CD4-positive, alpha-beta T cell treated with Interleukin-17A for 1 hour (primary cell): Measurements from ENCODE around the gene ATG10.
A peak's percentile ranks its signal among the peaks of the same experiment; 100 is the strongest.
"Not testable (repeated sequence)": the region's sequence is repeated elsewhere in the genome, so short reads cannot be mapped to it uniquely, and the experiment has no call there.

Experiments used
- DNase-seq: peaks from one replicate; pipeline ENCODE4 v3.0.0-alpha.2; 2020

The ATG10 gene

DNA sequence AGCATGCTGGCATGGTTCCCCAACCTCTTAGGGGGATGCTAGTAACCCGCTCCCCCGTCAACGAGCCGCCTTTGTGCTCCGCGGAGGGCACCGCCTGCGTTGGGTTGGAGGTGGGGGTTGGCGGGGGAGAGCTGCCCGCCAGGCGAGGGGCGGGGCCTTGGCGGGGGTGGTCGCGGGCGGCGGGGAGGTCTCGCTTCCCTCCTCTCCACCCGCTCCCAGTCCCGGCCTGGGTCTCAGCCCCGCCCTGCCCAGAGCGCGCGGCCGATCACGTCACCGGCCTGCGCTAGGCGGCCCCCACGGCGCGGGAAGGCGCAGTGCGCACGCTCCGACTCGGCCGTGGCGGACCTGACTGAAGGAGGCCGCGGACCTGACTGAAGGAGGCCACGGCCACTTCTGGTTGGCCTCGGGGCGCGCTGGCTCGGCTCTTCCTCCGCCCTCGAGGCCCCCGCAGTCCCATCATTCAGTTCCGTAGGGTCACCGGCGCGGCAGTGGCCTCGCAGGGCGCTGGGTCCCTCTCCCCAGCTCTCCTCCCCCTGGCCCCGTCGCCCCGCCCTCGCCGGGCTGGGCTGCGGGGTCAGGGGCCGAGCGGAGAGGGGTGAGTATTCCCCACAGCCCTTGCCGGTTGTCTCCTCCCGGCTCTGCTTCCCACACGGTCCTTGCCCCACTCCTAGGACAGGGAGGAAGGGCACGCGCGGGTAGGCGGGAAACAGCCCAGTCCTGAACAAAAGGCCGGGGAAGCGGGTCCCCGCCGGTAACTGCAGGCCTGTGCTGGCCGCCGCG lies at the start of gene ATG10:
ATG10 (plus strand) TSS at position 312 of the 780 bp plus-strand sequence. CDS start 15,548 bp downstream, outside the sequence.
- DNase-seq: peak; percentile 91

DNA sequence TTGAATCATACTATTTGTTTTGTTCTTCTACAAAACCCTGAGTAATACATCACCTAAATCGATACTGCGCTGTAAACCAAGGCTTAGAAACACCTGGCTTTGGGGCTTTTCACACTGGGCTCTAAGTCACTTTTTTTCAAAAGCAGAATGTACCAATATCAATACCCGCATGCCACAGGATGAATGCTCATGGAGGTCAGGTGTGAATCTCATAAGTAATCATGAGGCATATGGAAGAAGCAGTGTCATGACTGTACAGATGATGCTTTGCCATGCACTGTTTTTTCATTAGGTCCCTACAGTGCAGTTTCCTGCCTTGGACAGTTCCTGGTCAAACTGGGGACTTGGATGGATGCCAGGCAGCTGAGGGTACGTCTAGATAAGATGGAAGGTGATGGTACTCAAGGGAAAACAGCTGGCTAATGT lies 49.0 kb upstream of the ATG10 start:
- no peak for DNase-seq

DNA sequence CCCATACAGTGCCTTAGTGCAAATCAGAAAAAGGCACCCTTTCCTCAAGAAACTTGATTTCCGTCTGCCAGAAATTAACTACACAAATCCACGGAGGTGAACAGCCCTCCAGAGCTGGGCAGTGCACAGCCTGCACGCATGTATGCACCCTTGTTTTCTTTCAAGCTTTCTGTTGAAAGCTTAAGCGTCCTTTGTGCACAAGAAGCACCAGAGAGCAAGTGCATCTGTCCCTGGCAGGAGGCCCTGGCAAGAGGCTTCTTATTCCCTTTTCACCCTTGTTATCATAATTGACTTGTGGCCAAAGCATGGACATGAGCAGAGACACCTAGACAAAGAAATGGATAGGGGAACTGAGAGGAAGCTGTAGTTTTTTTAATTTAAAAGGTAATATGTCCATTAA lies 47.4 kb upstream of the ATG10 start:
- DNase-seq: no peak

DNA sequence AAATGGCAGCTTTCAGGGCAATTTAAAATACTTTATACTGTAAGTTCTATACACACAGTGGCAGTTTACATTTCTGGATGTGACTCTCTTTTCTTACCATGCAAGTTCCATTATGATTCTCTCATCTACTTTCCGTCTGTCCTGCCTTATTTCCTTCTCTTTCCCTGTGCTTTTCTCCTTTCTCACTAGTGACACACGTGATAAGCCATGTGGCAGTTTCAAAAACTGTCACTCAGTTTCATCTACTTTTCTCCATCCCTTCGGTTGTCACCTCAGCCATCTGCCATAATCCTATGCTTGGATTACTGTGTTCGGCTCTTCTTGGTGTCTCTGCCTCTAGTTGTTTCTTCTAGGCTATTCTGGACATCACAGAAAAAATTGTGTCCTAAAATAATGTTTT lies 46.8 kb upstream of the ATG10 start:
- DNase-seq: no peak

DNA sequence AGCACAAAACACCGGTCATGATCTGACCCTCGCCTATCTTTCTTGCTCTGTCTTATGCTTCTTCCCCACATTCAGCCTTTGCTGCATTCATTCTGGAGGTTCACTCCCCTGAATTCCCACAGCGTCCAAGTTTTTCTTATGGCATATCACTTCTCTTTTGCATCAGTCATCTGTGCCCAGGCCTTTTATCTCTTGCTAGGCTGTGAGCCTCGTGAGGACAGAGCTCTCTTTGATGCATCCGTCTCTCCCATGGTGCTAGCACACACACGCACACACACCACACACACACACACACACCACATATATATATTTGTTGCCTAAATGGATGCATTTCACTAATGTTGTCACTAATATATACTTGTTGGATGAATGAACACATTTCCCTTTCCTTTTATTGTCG lies 45.8 kb upstream of the ATG10 start:
- DNase-seq: no peak

DNA sequence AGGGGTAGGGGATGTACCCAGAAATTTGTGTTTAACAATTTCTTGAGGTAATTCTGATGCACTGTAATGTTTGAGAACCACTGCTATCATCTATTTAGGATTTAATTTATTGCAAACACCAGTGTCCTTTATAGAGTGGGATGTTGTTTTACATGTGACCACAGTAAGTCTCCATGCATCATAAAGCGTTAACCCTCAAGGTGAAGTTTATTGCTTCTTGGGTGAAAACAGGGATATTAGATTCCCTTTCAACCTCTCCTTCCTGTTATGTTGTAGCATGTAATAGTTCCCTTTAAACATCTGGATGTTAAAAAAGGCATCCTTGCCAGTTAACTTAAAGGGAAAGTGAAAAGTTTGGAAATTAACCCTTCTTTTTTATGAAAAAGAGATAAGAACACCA lies 35.8 kb upstream of the ATG10 start:
- DNase-seq: no peak

DNA sequence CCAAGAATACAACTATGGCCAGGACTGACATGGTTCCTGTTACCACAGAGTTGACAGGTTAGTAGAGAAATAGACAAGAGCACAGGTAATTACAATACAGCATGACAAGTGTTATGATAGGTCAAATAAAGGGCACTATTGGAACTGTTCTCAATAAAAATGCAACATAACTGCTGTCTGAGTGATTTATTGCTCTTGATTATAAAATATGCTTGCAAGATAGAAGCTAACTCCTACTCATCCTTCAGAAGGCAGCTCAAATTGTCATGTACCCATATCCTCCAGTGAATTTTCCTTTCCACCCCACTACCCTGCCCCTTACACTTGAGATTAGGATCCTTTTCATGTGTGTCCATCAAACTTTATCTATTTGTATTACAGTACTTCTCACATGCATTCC lies 35.1 kb upstream of the ATG10 start:
- no peak for DNase-seq

DNA sequence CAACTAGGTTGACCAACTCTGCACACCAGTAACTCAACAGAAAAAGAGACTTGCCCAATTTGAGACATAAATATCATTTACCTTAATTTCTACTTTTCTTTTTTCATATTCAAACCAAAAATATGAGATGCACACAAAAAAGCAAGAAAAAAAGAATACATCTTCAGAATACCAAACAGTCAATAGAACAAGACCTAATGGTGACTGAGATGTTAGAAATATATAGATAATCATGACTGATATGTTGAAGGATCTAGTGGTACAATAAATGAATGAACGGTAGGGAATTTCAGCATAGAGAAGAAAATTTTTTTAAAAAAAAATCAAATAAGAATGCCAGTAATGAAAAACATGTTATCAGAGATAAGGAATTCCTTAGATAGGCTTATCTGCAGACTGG lies 29.1 kb upstream of the ATG10 start:
- no peak for DNase-seq

DNA sequence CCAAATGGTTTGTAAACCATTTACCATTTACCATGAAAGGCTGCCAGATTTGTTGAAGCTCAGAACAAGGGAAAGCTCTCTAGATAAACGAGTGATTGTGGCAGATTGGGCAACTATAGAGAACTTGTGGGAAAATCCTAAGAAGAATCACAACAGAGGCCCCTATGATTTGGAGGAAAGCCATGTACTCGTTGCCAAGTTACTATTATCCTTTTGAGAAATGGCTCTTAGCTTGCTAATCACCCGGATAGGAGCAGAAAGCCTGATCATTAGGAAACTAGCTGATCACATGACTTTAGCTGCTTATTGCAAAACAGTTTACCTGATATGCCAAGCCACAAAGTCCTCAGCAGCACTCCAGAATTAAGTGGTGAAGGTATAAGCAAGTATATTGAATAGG lies 23.5 kb upstream of the ATG10 start:
- DNase-seq: no peak

DNA sequence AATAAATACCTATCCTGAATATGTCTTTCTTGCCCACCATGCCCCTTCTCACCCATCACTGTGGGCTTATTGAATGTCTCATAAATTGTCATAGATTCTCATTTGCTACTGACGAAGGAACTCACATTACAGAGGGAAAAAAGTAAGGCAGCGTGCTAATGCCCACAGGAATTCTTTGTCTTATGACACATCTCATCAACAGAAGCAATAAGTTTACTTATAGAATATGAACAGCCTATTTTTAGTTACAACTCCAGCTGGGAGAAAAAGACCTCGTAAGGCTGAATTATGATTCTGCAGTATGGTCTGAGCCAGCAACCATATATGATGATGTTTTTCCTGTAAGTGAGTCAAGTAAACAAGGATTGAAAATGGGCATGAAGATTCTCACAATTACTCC lies 22.4 kb upstream of the ATG10 start:
- DNase-seq: no peak

DNA sequence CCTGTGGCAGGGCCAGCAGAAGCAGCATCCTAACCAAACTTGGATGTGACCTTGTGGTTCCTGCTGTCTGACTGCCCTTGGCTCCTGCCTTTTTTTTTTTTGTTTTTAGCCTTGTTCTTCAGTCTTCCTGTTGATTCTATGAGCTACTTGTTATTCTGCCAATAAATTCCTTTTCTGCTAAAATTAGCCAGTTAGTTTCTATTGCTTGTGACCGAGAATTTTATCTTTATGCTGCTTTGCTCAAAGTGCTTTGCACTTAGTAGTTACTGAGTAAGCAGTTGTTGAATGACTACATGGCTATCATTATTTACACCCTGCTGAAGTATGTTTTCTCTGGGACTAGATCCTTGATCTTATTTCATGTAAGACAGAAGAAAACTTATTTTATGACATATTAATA lies 20.8 kb upstream of the ATG10 start:
- no peak for DNase-seq

DNA sequence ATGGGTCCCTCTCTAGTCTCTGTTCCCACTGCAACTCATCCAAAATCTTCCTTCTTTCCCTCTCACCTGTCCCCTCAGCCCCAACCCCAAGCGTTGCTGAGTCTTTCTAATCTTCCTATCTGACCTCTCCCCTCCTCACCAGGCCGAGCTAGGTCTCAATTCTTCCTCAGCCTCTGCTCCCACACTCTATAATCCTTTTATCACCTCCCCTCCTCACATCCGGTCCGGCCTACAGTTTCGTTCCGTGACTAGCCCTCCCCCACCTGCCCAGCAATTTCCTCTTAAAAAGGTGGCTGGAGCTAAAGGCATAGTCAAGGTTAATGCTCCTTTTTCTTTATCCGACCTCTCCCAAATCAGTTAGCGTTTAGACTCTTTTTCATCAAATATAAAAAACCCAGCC lies 17.0 kb upstream of the ATG10 start:
- not testable (repeated sequence) for DNase-seq

DNA sequence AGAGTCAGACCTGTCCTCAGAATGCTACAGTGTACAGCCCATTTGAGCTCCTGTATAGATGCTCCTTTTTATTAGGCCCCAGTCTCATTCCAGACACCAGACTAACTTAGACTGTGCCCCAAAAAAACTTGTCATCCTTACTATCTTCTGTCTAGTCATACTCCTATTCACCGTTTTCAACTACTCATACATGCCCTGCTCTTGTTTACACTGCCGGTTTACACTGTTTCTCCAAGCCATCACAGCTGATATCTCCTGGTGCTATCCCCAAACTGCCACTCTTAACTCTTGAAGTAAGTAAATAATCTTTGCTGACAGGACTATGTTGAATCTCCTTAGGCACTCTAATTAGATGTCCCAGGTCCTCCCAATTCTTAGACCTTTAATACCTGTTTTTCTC lies 13.7 kb upstream of the ATG10 start:
- DNase-seq: not testable (repeated sequence)

DNA sequence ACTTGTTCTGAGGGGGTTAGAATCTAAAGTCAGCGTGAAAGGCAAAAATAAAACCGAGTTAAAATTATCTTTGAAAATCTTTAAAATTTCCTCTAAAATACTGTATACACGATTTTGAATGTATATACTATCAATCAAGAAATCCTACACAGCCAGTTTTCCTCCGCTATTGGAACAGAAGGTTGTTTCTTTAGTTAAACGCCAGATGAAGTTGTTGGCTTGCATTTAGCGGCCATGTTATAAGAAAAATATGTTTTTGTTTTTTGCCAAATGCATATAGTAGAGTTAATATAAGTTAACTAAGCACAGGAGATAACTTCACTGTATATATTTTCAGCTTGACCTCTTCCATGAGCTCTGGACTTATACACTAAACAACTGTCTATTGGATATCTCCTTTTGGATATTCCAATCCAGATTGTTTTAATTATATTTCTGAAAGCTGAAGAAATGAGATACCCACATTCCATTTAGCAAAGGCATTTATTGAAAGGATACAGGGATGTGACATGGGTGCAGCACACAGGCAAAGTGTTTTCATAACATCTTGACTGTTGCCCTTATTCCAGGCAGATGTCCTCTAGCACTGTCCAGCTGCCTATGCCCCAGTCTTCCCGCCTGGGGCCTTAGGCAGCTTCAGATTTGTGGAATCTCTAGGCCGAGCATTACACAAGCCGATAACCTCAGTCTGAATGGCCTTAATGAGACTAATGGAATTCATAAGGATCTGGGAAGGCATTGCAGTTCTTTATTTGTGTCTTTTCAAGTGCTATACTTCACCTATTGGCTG lies 10.0 kb upstream of the ATG10 start:
- no peak for DNase-seq

DNA sequence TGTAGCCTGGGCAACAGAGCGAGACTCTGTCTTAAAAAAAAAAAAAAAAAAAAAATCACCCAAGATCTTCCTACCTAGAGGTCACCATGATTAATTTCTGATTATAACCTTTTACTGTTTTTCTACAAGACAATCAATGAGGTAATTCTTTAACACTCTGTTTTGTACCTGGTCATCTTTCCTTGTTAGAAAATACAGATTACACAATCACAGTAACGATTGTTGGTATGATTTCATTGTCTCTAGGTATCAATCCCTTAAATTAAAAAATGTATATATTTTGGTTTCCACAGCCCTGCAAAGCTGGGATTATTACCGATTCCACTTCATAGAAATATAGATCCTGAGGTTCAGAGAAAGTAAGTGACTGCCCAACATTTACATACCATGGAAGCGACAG lies 8.3 kb upstream of the ATG10 start:
- DNase-seq: no peak

DNA sequence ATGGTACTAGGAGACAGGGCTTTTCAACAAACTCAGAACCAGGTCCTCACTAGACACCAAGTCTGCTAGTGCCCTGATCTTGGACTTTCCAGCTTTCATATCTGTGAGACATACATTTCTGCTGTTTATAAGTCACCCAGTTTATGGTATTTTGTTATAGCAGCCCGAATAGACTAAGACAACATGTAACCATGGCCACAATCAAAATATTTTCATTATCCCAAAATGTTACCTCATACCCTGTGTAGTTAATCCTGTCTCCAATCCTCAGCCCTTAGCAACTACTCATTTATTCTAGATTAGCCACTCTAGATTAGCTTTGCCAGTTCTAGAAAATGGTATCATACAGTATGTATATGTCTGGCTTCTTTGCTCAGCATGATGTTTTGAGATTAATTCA lies 6.3 kb upstream of the ATG10 start:
- DNase-seq: no peak

DNA sequence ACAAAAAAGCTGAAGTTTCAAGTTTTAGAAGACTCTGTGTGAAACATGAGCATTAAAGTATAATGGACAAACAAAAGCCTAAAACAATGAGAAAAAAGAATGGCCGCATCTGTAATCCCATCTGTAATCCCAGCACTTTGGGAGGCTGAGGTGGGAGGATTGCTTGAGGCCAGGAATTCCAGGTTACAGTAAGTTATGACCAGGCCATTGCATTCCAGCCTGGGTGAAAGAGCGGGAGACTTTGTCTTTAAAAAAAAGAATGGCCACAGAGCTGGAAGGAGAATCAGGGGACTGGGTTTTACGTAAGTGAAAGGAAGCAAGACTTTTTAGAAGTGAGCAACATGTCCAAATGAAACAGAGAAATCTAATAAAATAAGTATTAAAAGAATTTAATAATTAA lies 2.6 kb upstream of the ATG10 start:
- no peak for DNase-seq

DNA sequence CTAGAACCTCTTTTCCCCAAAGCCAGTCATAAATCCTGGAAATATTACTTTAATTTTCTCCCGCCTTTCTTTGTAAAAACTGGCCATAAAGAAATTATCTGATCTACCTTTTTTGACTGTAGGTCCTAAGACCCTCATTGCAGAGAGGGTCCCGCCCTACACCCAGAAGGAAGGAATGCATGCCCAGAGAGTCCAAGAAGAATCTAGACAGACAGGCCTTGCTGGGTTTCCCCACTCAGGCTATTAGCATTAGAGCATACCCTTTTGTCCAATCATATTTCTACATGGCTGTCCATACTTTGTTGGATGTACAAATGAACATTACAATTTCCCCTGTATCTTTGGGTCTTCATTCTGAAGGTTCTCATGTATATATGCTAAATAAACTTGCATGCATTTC lies 1.9 kb upstream of the ATG10 start:
- DNase-seq: no peak

DNA sequence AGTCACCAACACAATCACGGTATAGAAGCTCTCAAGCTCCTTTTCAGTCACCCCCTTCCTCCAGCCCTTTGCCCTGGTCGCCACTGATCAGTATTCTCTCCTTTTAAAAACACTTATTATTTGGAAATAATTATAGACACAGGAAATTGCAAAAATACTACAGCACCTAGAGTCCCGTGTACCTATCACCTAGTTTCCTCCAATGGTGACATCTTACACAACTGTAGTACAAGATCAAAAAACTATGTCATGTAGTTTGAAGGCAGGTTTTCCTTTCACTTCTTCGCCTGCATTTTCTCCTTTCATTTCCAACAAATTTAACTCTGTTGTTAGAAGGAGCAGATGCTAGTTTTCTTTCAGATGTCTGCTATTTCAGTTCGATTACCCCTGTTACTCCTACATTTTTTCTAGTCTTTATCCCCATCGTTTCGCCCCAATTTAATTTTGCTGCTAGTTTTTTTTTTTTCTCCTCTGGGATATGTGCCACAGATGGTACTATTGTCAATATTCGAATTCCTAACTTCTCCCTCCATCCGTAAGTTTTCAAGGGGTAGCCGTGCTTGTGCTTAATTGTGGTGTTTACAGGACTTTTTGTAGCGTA lies 612 bp upstream of the ATG10 start:
- DNase-seq: peak; percentile 69

DNA sequence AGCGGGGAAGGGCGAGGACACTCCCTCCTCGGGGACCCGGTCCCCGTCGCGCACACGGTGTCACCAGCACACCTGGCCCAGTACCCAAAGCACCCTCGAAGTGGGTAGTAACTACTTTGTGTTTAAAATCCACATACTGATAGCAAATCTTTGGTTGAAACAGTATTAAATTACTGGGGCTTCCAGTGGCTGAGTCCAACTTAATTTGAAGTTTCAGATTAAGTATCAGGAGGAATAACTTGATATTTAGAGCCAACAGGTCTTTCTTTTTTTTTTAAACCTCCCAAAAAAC lies 615 bp downstream of the ATG10 start:
- no peak for DNase-seq

DNA sequence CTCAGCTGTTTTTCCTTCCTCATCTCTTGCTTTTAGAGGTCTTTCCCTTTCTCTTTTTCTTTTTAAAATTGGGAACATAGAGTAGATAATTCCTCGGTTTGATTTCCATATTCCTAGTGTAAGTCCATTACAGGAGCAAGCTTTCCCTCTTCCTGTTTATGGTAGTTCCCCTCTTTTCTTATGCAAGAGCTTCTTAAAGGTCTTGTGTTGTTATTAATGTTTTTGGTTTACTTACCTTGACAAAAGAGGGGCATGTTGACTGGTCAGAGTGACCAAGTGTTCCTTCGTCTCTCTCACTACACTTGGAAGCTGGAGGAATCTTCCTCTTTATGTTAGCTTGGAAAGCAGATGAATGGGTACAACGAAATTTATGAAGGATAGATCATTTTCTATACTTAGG lies 8.3 kb downstream of the ATG10 start:
- DNase-seq: no peak

DNA sequence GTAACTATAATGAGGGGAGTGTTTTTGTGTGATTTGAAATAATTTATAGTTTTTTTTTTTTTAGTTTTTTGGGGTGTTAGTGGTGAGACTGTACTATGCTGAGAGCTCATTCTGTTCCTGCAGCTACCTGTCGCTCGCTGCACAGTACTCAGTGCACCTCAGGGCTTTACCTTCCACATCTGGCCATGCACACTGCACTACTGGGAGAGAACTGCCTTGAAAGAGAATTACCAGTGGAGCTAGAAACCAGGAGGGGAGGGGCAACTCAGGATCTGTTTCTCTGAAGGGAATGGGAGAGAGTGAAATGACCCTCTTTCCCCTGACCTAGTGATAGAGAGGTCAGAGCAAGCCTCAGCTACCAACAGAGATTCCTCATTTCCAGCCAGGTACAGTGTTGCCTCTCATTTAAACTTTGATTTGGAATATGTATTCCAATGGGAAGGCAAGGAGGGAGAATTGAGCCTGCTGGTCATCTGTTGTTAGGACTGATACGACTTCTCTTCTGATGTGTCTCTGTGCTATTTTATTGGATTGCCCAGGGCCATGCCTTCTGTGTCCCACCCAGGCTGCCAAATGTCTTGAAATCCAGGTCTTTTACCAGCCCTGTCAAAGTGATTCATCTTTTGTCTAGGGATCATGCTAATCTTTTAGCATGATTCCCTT lies 8.9 kb downstream of the ATG10 start:
- DNase-seq: no peak

DNA sequence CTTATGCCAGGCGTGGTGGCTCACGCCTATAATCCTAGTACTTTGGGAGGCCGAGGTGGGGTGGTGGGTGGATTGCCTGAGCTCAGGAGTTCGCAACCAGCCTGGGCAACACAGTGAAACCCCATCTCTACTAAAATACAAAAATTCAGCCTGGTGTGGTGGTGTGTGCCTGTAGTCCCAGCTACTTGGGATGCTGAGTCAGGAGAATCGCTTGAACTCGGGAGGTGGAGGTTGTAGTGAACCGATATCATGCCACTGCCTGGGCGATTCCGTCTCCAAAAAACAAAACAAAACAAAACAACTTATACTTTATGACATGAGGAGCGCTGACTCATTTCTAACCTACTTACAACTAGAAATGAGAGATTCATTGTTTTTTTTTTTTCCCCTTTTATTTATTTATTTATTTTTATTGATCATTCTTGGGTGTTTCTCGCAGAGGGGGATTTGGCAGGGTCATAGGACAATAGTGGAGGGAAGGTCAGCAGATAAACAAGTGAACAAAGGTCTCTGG lies 10.4 kb downstream of the ATG10 start:
- not testable (repeated sequence) for DNase-seq
